Vagina (tissue), 2 donors: ENCODE results near the gene PPP2R3B. TPM values are rescaled to one million over a fixed set of nuclear protein-coding genes. Genes with fewer than 3 reads are reported as not detected.

ENCODE experiments used
- DNase-seq, 2 donors: peaks; one replicate each; pipeline ENCODE4 v3.0.0-alpha.2; 2017; ENCODE audit errors: extremely low spot score in 2 of 2
- H3K27ac ChIP-seq: fragments of 200-600 bp; sonication (generic); one replicate; pipeline ENCODE4 v1.5.1; 2019
- H3K27me3 ChIP-seq: fragments of 200-600 bp; sonication (generic); one replicate; pipeline ENCODE4 v1.5.1; 2019
- H3K36me3 ChIP-seq, 2 donors: fragments of 200-600 bp; sonication (generic); one replicate each; pipeline ENCODE4 v1.5.1; 2017 to 2019
- H3K4me1 ChIP-seq: fragments of 200-600 bp; sonication (generic); one replicate; pipeline ENCODE4 v1.5.1; 2019
- H3K4me3 ChIP-seq, 2 donors: fragments of 200-600 bp; sonication (generic); 1 replicate in 1 of 2; 2 replicates in 1 of 2; pipeline ENCODE4 v1.5.1; 2016 to 2019
- H3K9me3 ChIP-seq: fragments of 200-600 bp; sonication (generic); one replicate; pipeline ENCODE4 v1.5.1; 2019
- CTCF ChIP-seq, 3 experiments: fragments of 450-650 bp in 2 of 3; fragments of 200-600 bp in 1 of 3; sonication (generic) in 1 of 3; IDR thresholded peaks; one replicate each; pipeline ENCODE4 v1.5.1; 2017 to 2019; ENCODE audit warnings: antibody characterized with exemption in 3 of 3, mild to moderate bottlenecking in 2 of 3, moderate library complexity in 2 of 3
- POLR2A ChIP-seq, 2 donors: fragments of 450-650 bp; IDR thresholded peaks; one replicate each; pipeline ENCODE4 v1.6.1; 2017; ENCODE audit warnings: antibody characterized with exemption in 2 of 2, mild to moderate bottlenecking in 2 of 2, moderate library complexity in 2 of 2
- POLR2AphosphoS5 ChIP-seq, 2 donors: sonication (generic); formaldehyde crosslinking; IDR thresholded peaks; one replicate each; pipeline ENCODE4 v1.9.0; 2017; ENCODE audit warnings: antibody characterized with exemption in 2 of 2, mild to moderate bottlenecking in 2 of 2, low read depth in 1 of 2; ENCODE audit not compliant: insufficient read depth in 1 of 2
- intact Hi-C: fragments of 100-400 bp; cut with DNase I; formaldehyde crosslinking; loops from one replicate; pipeline ENCODE4 v1.15.1; 2023
- total RNA-seq: library from RNA; depleted of rRNA; stranded (reverse); fragments of >200 nt; gene quantifications from one replicate; pipeline ENCODE4 v1.2.3, GENCODE V29; 2016

Gene PPP2R3B
- total RNA-seq, 1 donor from 2014 or later, result 28.5 TPM

- no peak for DNase-seq
- Histone ChIP-seq H3K27ac (no peak overlapping the region), H3K27me3 (no peaks in the 10 kb centered on the region), H3K4me1 (no peaks in the 10 kb centered on the region), H3K36me3 (peaks cover 0 to 24% of the 10 kb centered on the region in 2 donors), H3K9me3 (peaks cover 10% of the 10 kb centered on the region), H3K4me3 (no peak overlapping the region)
- intact Hi-C loops, result no loop called here
- TF ChIP-seq POLR2A (IDR thresholded peaks at IDR 0.05) (no peak), CTCF (IDR thresholded peaks at IDR 0.05) (no peak), POLR2AphosphoS5 (IDR thresholded peaks at IDR 0.05; ENCODE audit: insufficient read depth in 1 of 2, low read depth in 1 of 2) (no peak)
Measured at GRCh38 chrX:356385-357034, 30.2 kb downstream of the PPP2R3B start.

GRCh38 chrX:355329-356050 is 31.2 kb downstream of the PPP2R3B start:
- no peak for DNase-seq
- intact Hi-C loops, result no loop called here
- Histone ChIP-seq H3K27me3 (no peaks in the 10 kb centered on the region), H3K4me1 (no peaks in the 10 kb centered on the region), H3K4me3 (no peak overlapping the region), H3K27ac (no peak overlapping the region), H3K9me3 (peaks cover 10% of the 10 kb centered on the region), H3K36me3 (peaks cover 0 to 17% of the 10 kb centered on the region in 2 donors)
- TF ChIP-seq CTCF (IDR thresholded peaks at IDR 0.05), result no peak
- no peak for TF ChIP-seq POLR2AphosphoS5 (IDR thresholded peaks at IDR 0.05; ENCODE audit: insufficient read depth in 1 of 2, low read depth in 1 of 2)
- no peak for TF ChIP-seq POLR2A (IDR thresholded peaks at IDR 0.05)

GRCh38 chrX:353566-354535 is 32.9 kb downstream of the PPP2R3B start:
- no peak for DNase-seq
- H3K36me3 ChIP-seq, result peaks cover 0 to under 1% of the 10 kb centered on the region in 2 donors
- H3K9me3 ChIP-seq, result no peaks in the 10 kb centered on the region
- no peaks in the 10 kb centered on the region for H3K27me3 ChIP-seq
- no peak overlapping the region for H3K4me3 ChIP-seq
- TF ChIP-seq CTCF (IDR thresholded peaks at IDR 0.05), result no peak
- TF ChIP-seq POLR2A (IDR thresholded peaks at IDR 0.05), result no peak
- TF ChIP-seq POLR2AphosphoS5 (IDR thresholded peaks at IDR 0.05; ENCODE audit: insufficient read depth in 1 of 2, low read depth in 1 of 2), result no peak
- H3K4me1 ChIP-seq, result no peaks in the 10 kb centered on the region
- no peak overlapping the region for H3K27ac ChIP-seq
- intact Hi-C loops, result no loop called here

GRCh38 chrX:352582-353314 is 34.0 kb downstream of the PPP2R3B start:
- Histone ChIP-seq H3K36me3 (no peaks in the 10 kb centered on the region), H3K27me3 (no peaks in the 10 kb centered on the region), H3K9me3 (no peaks in the 10 kb centered on the region), H3K4me3 (no peak overlapping the region), H3K4me1 (no peaks in the 10 kb centered on the region), H3K27ac (no peak overlapping the region)
- intact Hi-C loops, result no loop called here
- TF ChIP-seq CTCF (IDR thresholded peaks at IDR 0.05) (no peak), POLR2A (IDR thresholded peaks at IDR 0.05) (no peak), POLR2AphosphoS5 (IDR thresholded peaks at IDR 0.05; ENCODE audit: insufficient read depth in 1 of 2, low read depth in 1 of 2) (no peak)
- DNase-seq, result no peak
